NCI-H345 treated with DMSO at 0.1 percent for 48 hours (cell line): ENCODE measurements around the gene BTBD2.

ENCODE experiments used
- DNase-seq: peaks from one replicate; lab custom pipeline; 2025; ENCODE audit not compliant: unreplicated experiment; lab: John Stamatoyannopoulos, UW

Gene BTBD2

GRCh38 chr19:2050991-2051772 is 35.7 kb upstream of the BTBD2 start, which contains the start of gene MKNK2:
Gene MKNK2 (minus strand): TSS chr19:2051244. CDS start chr19:2050851, 393 bp downstream.
- peak; percentile 71 for DNase-seq

DNA sequence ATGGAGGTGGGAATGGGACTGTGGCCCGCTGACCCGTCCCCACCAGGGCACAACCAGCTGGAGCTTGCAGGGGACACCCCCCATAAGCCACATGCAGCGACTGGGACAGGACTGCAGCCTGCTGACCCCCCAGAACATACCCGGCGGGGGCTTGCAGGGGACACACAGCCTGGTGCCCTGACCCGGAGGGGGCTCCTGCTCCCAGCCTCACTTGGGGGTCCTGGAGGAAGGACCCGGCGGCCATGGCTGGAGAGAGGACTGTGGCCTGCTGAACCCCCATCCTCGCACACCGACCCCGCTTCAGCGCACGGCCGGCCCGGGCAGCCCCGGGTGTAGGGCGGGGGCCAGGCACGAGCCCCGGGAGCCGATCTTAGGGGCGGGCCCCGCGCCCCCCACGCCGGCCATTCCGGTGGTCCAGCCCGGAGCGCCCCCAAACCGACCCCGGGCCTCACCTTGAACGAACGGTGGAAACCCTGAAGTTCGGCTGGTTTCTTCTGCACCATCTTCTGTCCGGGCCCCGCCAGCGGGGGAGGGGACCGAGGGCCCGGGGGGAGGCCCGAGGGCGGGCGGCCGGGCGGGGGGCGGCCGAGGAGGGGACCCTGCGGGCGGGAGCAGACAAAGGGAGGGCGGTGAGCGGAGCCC is 35.0 kb upstream of the BTBD2 start:
- no peak for DNase-seq

DNA sequence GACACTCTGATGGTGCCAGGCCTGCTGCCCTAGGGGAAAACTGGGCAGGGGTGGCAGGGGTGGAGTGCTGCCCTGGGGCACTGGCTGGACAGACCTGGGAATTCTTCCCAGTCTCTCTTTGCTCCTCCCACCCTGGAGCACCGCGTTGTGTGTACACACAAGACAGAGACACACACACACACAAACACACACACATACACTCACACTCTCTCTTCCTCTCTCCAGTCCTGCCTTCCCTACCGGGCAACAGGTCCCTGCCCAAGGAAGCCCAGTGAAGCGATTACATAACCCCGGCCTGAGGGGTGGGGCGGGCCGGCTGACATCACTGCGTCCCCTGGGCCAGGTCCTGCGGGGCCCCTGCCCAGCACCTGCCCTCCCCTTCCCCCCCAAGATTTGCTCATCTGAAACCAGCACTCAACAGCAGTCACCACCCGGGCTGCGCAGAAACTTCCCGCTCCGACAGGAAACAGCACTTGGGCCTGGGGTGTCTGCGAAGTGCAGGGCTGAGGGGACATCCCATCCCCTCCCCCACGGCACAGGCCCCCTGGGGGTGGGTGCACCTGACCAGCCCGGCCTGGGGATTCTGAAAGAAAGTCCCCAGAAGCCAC is 34.3 kb upstream of the BTBD2 start:
- DNase-seq: no peak

DNA sequence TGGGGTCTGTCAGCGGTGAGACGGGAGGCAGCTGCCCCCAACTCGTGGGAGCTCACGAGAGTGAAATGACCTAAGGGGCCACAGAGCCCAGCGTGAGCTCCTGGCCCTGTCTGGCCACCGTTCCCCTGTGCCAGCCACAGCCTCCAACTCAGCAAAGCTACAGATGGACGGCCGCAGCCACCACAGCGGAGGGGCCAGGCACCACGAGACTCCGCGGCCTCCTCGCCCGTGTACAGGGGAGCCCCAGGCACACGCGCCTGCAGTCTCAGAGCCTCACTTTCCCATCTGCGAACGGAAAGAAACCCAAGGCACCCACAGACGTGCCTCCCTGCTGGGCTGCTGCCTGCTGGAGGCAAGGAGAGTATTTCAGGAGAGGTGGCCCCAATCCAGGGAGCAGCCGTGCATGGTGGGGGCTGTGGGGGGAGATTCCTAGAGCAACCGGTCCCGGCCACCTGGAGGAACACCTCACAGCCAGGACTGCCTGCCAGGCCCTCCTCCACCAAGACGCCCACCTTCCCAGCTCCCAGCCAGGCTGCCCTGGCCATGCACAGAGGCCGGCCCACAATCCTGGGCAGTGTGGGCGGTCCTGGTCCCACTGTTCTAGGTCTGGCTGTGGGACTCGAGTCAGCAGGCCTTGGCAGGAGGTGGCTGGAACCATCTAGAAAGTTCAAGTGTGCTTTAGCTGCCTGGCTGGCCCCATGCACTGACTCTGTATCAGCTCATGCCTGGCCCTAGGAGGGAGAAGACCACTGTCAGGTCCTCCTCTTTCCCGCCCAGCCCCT is 33.6 kb upstream of the BTBD2 start:
- no peak for DNase-seq

GRCh38 chr19:2048104-2048958 is 32.8 kb upstream of the BTBD2 start:
- DNase-seq: no peak

GRCh38 chr19:2047449-2048103 is 32.1 kb upstream of the BTBD2 start:
- no peak for DNase-seq

DNA sequence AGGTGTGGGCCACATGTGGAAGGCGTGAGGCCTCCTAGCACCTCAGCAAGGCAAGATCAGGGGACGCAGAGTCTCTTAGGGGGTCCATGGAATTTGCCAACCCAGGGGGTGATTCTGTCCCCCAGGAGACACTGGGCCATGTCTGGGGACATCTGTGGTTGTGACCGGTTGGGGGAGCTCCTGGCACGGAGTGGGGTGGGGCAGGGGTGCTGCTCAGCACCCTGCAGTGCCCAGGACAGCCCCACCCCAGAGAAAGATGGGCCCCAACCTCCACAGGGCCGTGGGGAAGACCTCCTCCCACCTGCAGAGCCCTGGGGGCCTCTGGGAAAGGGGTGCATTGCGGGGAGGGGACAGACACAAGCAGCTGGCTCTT is 31.5 kb upstream of the BTBD2 start:
- DNase-seq: no peak

DNA sequence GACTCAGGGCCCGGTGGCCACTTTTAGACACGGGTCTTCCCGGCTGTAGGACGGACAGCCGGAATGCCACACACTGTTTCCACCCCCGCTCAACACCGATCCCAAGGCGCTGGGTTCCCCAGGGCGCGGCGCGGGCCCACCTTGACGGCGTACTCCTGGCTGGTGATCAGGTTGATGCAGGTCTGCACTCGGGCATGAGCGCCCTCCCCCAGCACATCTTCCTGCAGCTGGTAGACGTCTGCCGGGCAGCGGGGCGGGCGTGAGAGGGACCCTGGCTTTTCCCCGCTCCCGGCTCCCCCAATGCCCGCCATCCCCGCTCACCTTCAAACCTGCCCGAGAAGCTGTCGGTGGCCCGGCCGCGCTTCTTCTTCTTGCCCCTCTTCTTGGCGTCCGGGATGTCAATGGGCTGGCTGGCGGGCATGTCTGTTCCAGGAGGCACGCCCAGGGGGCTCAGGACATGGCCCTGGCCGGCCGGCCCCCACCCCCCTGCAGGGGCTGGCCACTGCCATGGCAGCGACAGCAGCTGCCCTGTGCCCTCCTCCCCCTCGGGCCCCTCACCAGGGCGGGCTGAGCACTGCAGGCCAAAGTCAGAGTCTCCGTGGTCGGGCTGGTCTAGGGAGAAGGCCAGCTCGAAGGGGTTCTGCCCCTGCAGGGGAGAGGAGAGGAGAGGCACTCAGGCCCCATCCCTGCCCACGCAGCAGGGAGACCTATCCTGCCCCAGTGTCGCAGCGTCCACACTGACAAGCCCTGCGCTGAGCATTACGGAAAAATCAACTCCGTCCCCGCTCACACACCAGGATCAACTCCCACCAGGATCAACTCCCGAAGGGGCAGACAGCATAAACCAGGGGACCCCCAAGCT is 30.8 kb upstream of the BTBD2 start:
- DNase-seq: no peak

GRCh38 chr19:2045501-2046045 is 30.1 kb upstream of the BTBD2 start:
- no peak for DNase-seq

DNA sequence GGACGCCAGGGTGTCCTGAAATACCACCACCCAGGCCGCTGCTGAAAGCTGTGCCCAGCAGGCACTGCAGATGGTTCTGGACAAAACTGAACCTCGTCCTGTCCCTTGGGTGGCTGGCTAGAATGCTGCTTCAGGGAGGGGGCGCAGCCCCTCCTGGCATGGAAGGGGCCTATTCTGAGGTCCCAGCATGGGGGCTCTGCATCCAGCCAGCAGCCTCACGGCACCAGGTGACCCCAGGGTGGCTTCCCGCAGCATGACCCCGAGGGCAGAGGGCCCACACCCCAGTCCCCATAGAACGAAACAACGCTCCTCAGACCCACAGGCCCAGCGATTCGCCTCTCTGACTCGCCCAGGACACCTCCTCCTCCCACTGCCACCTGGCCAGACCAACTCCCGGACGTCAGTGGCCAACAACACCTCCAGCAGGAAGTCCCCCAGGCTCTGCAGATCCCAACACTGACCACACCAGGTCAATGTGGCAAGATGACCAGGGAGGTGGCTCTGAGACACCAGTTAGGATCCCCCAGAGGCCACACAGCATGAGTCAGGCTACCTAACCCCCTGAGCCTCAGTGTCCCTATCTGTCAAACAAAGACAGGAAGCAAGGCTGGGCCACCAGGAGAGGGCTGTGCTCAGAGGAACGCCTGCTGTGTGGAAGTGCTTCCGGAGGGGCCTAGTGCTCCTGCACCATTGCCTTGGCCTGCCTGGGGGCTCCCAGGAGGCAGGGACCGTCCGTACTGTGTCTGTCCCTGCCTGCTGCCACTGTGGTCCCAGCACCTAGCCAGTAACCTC is 29.4 kb upstream of the BTBD2 start:
- DNase-seq: no peak

DNA sequence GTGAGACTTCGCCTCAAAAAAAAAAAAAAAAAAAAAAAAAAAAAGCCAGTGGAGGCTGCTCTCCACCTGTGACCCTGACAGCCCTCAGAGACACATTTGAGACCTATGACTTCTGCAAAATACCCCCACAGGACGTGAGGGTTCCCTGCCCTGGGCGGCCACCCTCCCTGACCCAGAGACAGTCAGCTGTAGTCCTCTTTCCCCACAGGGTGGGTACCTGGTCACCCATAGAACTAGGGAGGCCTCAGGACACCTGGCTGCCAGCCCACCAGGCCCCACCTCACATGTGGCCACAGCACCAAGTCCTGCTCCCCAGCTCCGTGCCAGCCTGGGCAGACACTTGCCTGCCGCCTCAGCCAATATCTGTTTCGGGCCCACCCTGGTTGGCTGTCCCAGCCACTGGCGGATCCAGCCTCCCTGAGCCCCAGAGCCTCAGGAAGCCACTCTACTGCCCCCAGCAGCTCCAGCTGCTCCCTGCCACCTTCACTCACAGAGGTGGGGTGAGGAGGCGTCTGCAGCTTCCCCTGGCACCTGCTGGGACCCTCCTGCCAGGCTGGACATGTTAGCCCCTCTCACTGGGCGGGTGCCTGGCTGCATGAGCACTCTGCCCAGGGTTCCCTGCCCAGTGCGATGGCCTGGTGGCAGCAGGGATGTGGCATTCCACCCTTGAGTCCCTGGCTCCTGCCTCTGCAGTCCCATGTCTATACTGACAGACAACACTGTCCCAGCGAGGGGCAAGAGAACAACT is 28.6 kb upstream of the BTBD2 start:
- DNase-seq: no peak

DNA sequence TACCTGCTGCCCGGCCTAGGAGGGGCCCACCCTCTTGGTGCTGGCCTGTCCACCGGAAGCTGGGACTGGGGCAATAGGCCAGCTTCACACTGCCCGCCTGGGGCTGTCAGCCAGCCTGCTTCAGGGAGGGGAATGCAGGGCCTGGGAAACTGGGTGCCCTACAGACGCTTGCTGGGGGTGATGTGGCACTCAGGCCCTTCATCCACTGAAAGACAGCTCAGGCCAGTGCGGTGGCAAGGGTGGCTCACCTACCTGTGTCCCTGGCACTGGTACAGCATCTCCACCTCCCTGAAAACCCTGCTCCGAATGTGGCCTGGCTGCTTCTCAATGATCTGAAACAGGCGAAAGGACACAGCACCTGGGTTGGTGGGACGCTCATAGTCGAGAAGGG is 27.7 kb upstream of the BTBD2 start:
- DNase-seq: no peak

DNA sequence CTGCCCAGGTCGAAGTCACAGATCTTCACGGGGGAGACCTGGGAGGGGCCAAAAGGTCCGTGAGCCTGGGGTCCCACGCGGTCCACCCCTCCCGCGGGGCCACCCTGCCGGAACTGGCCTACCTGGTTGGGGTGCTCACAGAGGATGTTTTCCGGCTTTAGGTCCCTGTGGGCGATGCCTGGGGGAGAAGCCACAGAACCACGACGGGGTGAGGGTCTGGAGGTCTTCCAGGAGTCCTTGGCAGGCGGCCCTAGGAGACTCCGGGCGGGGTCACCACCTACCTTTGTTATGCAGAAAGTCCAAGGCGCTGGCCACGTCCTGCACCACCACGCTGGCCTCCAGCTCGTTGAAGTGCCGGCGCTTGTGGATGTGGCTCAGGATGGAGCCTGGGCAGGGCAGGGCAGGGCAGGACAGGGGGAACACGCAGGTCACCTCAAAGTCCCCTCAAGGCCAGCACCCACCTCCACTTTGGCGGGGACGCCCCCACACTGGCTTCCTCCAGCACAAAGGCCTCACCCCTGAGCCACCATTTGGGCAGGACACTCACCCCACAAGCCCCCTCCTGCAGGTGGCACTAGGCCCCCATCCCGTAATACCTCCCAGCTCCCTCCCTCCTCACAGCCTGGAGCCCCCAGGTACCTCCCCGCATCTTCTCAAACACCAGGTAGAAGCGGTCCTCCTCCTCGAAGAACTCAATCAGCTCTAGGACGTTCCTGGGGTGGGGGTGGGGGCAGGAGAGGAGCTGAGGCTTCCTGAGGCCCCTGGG is 27.2 kb upstream of the BTBD2 start:
- DNase-seq: no peak

DNA sequence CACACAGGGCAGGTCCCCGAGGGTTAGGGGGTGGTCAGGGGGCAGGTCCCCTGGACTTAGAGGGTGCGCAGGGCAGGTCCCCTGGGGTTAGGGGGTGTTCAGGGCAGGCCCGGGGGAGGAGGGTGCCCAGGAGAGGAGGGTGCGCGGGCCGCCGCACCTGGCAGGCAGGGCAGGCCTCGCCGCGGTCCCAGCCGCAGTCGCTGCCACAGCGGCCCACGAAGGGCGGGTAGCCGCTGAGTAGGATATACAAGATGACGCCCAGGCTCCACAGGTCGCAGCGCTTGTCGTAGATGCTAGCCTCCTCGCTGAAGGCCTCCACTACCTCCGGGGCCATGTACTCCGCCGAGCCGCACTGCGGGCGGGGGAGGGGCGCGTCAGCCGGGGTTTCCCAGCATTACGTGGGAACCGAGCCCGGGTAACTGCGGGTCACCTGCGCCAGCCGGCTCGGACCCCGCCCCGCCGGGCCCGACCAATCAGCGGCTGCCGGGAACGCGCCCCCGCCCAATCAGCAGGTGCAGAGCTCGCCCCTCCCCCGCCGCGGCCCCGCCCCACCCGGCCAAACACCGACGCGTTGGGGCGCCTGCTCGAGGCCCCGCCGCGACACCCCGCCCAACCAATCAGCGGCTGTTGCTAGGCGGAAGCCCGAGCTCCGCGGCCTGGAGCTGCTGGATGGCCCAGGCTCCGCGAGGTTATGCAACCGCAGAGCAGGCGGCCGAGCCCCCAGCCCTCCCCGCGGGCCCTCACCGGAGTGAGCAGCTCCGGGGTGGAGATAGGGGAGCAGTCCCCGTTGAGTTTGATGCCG is 26.4 kb upstream of the BTBD2 start:
- DNase-seq: peak; percentile 89

GRCh38 chr19:2041433-2041682 is 25.8 kb upstream of the BTBD2 start:
- no peak for DNase-seq
